SK-N-MC (cell line): ENCODE results near the gene MLEC.

Source experiments
- DNase-seq: peaks from one replicate; pipeline ENCODE4 v3.0.0-alpha.2; 2011; ENCODE audit warnings: low read depth, low spot score
- H3K27ac ChIP-seq: fragments of 200-600 bp; sonication (generic); 2 replicates; pipeline ENCODE4 v1.5.1; 2016; ENCODE audit warnings: mixed run types
- H3K36me3 ChIP-seq: fragments of 200-600 bp; sonication (generic); 2 replicates; pipeline ENCODE4 v1.6.1; 2017; ENCODE audit warnings: antibody characterized with exemption, low read length, mixed read lengths; ENCODE audit not compliant: insufficient read depth
- H3K4me3 ChIP-seq: fragments of 200-600 bp; sonication (generic); 2 replicates; pipeline ENCODE4 v1.5.1; 2016
- H3K9ac ChIP-seq: fragments of 200-600 bp; sonication (generic); 2 replicates; pipeline ENCODE4 v1.8.0; 2017; ENCODE audit warnings: mixed run types, mixed read lengths; ENCODE audit not compliant: insufficient read length
- H3K9me3 ChIP-seq: fragments of 200-600 bp; sonication (generic); 2 replicates; pipeline ENCODE4 v1.6.1; 2017; ENCODE audit warnings: low read depth, mild to moderate bottlenecking, antibody characterized with exemption, low read length, moderate library complexity, mixed read lengths
- EZH2 ChIP-seq: fragments of 200-600 bp; sonication (generic); IDR thresholded peaks from one replicate; pipeline ENCODE4 v1.6.1; 2017; ENCODE audit warnings: antibody characterized with exemption
- FOXP2 ChIP-seq: optimal IDR thresholded peaks from 2 replicates; pipeline ENCODE3; 2011; ENCODE audit warnings: mild to moderate bottlenecking, moderate library complexity; ENCODE audit not compliant: insufficient read depth; ENCODE audit errors: extremely low read length, control extremely low read depth
- POLR2AphosphoS5 ChIP-seq: IDR thresholded peaks from 2 replicates; pipeline ENCODE4 v1.6.1; 2012; ENCODE audit warnings: mild to moderate bottlenecking, low read depth, low read length, borderline replicate concordance

MLEC gene

DNA sequence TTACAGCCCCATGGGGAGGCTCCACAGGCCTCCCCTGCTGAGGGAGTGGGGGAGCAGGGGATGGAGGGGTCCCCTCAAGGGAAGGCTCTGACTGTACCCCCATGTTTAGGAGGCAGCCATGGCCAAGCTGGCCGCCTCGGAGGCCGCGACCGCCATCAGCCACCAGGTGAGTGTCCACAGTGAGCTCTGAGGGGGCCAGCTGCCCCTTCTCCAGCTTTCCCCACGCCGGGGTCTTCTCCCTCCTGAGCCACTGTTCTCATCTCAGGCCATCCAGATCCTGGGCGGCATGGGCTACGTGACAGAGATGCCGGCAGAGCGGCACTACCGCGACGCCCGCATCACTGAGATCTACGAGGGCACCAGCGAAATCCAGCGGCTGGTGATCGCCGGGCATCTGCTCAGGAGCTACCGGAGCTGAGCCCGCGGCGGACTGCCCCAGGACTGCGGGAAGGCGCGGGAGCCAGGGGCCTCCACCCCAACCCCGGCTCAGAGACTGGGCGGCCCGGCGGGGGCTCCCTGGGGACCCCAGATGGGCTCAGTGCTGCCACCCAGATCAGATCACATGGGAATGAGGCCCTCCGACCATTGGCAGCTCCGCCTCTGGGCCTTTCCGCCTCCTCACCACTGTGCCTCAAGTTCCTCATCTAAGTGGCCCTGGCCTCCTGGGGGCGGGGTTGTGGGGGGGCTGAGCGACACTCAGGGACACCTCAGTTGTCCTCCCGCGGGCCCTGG, 52.2 kb downstream of the MLEC start:
- no peak overlapping the region for H3K4me3 ChIP-seq
- no peak for DNase-seq
- H3K9ac ChIP-seq = no peak overlapping the region
- no peaks in the 10 kb centered on the region for H3K36me3 ChIP-seq
- H3K27ac ChIP-seq = no peak overlapping the region
- no peaks in the 10 kb centered on the region for H3K9me3 ChIP-seq
- TF ChIP-seq FOXP2 (no peak), EZH2 (no peak), POLR2AphosphoS5 (no peak)

DNA sequence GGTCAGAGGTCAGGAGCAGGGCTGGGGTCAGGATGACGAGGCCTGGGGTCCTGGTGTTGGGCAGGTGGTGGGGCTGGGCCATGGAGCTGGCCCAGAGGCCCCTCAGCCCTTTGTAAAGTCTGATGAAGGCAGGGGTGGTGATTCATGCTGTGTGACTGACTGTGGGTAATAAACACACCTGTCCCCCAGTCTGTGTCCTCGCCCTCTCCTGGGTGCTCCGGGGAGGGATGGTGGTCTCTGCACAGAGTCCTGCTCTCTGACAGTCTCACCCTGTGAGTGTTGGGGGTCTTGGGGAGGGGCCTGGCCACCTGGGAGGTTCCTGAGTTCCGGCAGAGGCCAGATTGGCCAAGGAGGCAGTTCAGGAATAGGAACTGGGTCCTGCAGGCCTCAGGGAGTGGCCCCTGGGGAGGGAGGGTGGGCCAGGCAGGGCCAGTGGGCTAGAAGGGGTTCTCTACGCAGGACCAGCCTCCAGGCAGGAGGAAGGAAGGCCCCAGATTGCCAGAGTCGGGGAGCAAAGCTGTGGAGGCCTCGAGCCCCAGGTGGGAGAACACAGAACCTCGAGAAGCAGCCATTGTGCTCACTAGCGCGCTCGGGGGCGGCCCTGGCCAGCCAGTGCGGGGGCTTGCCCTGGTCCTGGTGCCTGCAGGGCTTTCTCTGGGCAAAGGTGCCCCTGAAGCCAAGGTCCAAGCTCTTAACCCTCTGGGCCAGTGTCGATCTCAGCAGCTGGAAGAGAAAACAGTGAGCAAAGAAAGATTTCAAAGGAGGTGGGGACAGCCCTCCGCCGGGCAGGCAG, 53.1 kb downstream of the MLEC start:
- no peak for TF ChIP-seq FOXP2
- TF ChIP-seq EZH2 = no peak
- TF ChIP-seq POLR2AphosphoS5 = no peak
- H3K9me3 ChIP-seq = no peaks in the 10 kb centered on the region
- H3K27ac ChIP-seq = no peak overlapping the region
- H3K9ac ChIP-seq = no peak overlapping the region
- no peaks in the 10 kb centered on the region for H3K36me3 ChIP-seq
- H3K4me3 ChIP-seq = no peak overlapping the region
- no peak for DNase-seq

DNA sequence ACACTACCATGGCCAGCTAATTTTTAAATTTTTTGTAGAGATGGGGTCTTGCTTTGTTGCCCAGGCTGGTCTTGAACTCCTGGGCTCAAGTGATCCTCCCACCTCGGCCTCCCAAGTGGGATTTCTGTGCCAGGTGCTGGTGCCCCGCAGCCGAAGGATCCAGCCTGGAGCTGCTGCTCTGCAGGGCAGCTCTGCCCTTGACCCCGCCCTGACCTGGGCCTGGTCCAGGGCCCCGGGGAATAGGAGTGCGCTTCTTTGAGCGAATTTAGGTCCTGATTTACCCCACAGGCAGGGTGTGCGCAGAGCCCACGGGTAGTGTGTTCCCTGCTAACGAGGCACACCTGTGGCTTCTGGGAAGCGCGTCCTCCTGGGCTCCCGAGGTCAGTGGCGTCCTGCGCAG, 53.9 kb downstream of the MLEC start:
- no peaks in the 10 kb centered on the region for H3K36me3 ChIP-seq
- H3K9ac ChIP-seq = no peak overlapping the region
- H3K4me3 ChIP-seq = no peak overlapping the region
- H3K9me3 ChIP-seq = no peaks in the 10 kb centered on the region
- TF ChIP-seq FOXP2 (no peak), POLR2AphosphoS5 (no peak)
- no peak for DNase-seq
- H3K27ac ChIP-seq = no peak overlapping the region

DNA sequence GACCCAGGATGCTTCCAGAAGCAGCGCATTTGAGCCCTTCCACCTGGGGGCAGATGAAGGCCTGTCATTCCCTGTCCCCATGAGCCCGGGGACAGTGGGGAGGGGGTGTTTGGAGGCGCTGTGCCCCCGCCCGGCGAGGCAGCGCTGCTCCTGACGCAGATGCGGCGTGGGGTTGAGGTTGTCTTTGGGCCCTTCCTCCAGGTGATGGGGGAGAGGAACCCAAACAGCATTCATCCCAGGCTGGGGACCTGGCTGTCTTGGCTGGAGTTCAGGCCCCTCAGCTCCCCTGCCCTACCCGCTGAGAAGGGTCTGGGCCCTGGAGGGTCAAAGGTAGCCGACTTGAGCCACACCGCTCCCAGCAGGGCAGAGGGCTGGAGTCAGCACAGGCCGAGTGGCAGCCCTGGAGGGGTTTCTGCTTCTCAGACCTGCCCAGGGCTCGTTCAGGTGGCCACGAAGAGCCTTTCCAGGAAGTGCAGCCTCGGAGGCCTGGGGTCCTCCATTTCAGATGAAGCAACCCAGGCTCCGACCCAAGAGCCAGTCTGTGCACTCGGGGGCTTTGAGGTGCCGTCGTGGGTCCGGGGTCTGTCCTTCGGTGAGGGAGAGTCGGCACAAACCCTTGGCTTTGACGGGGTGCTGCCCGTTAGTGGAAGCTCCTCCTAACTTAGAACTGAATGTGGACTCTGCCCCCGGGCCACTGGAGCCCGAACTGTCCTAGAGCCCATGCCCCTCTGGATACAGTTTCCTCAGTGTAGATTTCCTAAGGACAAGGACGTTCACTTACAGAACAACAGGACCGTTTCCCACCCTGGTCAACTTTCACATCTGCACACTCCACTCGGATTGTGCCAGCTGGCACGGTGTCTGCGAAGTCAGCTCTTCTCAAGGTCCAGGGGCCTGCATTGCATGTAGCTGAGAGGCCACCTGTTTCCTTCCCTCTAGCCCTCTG, 54.8 kb downstream of the MLEC start:
- H3K4me3 ChIP-seq = no peak overlapping the region
- no peak overlapping the region for H3K9ac ChIP-seq
- no peaks in the 10 kb centered on the region for H3K36me3 ChIP-seq
- no peak for DNase-seq
- H3K27ac ChIP-seq = no peak overlapping the region
- H3K9me3 ChIP-seq = no peaks in the 10 kb centered on the region
- TF ChIP-seq EZH2 = no peak
- TF ChIP-seq POLR2AphosphoS5 = no peak
- no peak for TF ChIP-seq FOXP2

DNA sequence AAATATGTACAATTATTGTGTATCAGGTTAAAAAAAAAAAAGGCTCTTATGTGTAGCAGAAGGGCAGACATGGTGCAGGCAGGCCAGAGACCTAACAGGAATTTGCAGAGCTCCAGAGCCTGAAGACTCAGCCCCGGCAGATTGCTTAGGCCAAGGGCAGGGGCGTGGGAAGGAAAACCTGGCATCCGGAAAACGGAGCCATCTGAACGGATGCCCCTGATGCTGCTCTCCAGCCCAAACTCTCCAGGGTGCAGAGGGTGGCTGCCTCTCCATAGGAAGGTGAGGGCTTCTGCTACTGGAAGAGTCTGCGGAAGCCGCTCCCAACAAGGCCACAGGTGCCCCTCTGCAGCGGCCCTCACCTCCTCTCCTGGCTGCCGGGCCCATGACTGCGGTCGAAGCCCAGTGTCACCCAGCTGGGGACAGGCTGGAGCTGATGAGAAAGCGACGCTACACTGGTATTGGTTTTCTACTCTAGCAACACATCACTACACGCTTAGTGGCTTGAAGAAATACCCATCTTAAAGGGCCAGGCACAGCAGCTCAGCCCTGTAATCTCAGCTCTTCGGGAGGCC, 58.1 kb downstream of the MLEC start:
- TF ChIP-seq EZH2 = no peak
- TF ChIP-seq FOXP2 = no peak
- no peak for TF ChIP-seq POLR2AphosphoS5
- Histone ChIP-seq H3K36me3 (no peaks in the 10 kb centered on the region), H3K27ac (no peak overlapping the region), H3K4me3 (no peak overlapping the region), H3K9me3 (no peaks in the 10 kb centered on the region), H3K9ac (no peak overlapping the region)
- no peak for DNase-seq

DNA sequence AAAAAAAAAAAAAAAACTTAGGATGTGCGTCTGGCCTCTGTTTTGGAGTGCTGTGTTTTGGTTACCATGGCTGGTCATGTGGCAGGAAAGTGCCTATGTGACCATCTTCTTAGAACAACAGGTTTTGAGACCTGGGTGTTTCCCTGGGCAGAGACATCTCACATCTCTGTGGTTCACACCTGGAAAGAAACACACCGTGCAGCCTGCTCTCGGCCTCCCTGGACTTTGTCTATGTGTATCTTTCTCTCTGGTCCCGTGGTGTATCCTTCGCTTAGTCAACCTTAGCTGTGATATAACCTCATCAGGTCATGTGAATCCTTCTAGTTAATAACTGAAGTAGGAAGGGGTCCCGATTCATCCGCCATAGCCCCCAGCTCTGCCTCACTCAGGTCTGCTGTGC, 61.3 kb downstream of the MLEC start:
- Histone ChIP-seq H3K9ac (no peak overlapping the region), H3K36me3 (no peaks in the 10 kb centered on the region), H3K27ac (no peak overlapping the region), H3K9me3 (no peaks in the 10 kb centered on the region), H3K4me3 (no peak overlapping the region)
- TF ChIP-seq EZH2 (no peak), POLR2AphosphoS5 (no peak), FOXP2 (no peak)
- no peak for DNase-seq

DNA sequence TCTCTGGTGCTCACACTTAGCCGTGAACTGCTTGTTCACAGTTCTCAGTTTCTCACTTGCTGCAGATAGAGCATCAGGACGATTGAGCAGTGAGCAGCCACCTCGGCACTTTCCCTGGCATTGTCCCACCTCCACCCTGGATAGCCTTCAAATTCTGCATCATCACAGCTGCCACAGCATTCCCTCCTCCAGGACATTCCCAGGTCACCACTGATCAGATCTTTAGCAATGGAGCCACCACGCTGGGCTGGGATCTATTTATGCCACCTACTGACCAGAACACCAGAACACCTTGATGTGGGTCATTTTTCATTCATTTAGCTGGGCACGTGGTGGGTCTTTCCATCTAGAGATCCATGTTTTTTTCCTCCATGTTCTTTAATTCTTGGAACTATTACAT, 62.3 kb downstream of the MLEC start:
- Histone ChIP-seq H3K9ac (no peak overlapping the region), H3K4me3 (no peak overlapping the region), H3K9me3 (no peaks in the 10 kb centered on the region), H3K36me3 (no peaks in the 10 kb centered on the region), H3K27ac (no peak overlapping the region)
- no peak for DNase-seq
- TF ChIP-seq EZH2 = no peak
- TF ChIP-seq FOXP2 = no peak
- TF ChIP-seq POLR2AphosphoS5 = no peak
